ENCODE data around the gene C9orf85. TPM values are rescaled to one million over a fixed set of nuclear protein-coding genes. Genes with fewer than 3 reads are reported as not detected.

Gene C9orf85
- total and polyA plus RNA-seq, 2 experiments from 2014 or later = 12.2 to 20.3 TPM

GRCh38 chr9:71920456-71921189 is 9.2 kb downstream of the C9orf85 start:
- H3K36me3 ChIP-seq (replicated peaks; ENCODE audit: insufficient read depth, low read depth) = no peaks in the 10 kb centered on the region
- peaks cover 92% of the 10 kb centered on the region for H3K79me2 ChIP-seq
- no peak overlapping the region for H3K4me2 ChIP-seq
- no peaks in the 10 kb centered on the region for H3K27me3 ChIP-seq
- H3K4me1 ChIP-seq (ENCODE audit: insufficient read depth) = no peaks in the 10 kb centered on the region
- H4K20me1 ChIP-seq (ENCODE audit: insufficient read depth, poor library complexity, severe bottlenecking) = peaks cover 6% of the 10 kb centered on the region
- DNase-seq (ENCODE audit: low spot score) = no peak
- no peak overlapping the region for H2AFZ ChIP-seq
- H3K4me3 ChIP-seq = no peak overlapping the region
- TF ChIP-seq EZH2 (IDR thresholded peaks at IDR 0.05; ENCODE audit: borderline replicate concordance) = no peak
- TF ChIP-seq CTCF (IDR thresholded peaks at IDR 0.05; ENCODE audit: poor library complexity) = no peak
- H3K9me2 ChIP-seq (replicated peaks; ENCODE audit: insufficient read depth) = no peaks in the 10 kb centered on the region
- no peaks in the 10 kb centered on the region for H3K9me3 ChIP-seq (ENCODE audit: low read depth)
- 73% methylated on average over 1 of the region's 1 CpG for WGBS (ENCODE audit: low lambda C conversion rate, missing lambda C conversion rate)
- H3K27ac ChIP-seq = no peak overlapping the region

DNA sequence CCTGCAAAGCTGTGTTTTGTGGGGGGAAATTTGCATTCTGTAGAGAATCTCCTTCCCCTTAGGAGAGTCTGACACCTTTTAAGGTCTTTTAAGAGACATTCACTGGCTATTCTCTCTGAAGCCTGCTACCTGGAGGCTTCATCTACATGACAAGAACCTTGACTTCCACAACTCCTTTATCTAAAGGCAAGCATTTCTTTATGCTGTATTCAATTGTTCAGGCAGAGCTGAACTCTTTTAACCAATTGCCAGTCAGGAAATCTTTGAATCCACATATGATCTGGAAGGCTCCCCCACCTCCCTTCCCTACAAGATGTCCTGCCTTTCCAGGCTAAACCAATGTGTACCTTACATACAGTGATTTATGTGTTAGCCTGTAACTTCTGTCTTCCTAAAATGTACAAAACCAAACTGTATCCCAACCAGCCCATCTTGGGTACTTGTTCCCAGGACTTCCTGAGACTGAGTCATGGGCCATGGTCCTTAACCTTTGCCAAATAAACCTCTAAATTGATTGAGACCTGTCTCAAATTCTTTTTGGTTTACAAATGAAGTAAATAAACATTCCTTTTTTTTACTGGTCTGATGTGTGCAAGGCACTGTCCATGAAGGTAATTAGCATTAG is 9.9 kb downstream of the C9orf85 start:
- Histone ChIP-seq H3K36me3 (replicated peaks; ENCODE audit: insufficient read depth, low read depth) (no peaks in the 10 kb centered on the region), H3K27me3 (no peaks in the 10 kb centered on the region), H4K20me1 (ENCODE audit: insufficient read depth, poor library complexity, severe bottlenecking) (no peaks in the 10 kb centered on the region), H3K4me1 (ENCODE audit: insufficient read depth) (no peaks in the 10 kb centered on the region), H3K9me3 (ENCODE audit: low read depth) (no peaks in the 10 kb centered on the region), H2AFZ (no peak overlapping the region), H3K4me2 (no peak overlapping the region), H3K4me3 (no peak overlapping the region), H3K79me2 (peaks cover 90% of the 10 kb centered on the region), H3K9me2 (replicated peaks; ENCODE audit: insufficient read depth) (no peaks in the 10 kb centered on the region), H3K27ac (no peak overlapping the region)
- TF ChIP-seq EZH2 (IDR thresholded peaks at IDR 0.05; ENCODE audit: borderline replicate concordance) = no peak
- no peak for TF ChIP-seq CTCF (IDR thresholded peaks at IDR 0.05; ENCODE audit: poor library complexity)
- no peak for TF ChIP-seq EZH2phosphoT487 (IDR thresholded peaks at IDR 0.05; ENCODE audit: low read depth, severe bottlenecking, unreplicated experiment)
- no peak for DNase-seq (ENCODE audit: low spot score)

GRCh38 chr9:71924576-71924975 is 13.1 kb downstream of the C9orf85 start:
- H4K20me1 ChIP-seq (ENCODE audit: insufficient read depth, poor library complexity, severe bottlenecking) = no peaks in the 10 kb centered on the region
- H3K4me1 ChIP-seq (ENCODE audit: insufficient read depth) = peaks cover 4% of the 10 kb centered on the region
- H3K79me2 ChIP-seq = peaks cover 76% of the 10 kb centered on the region
- H3K27ac ChIP-seq = no peak overlapping the region
- no peak for DNase-seq (ENCODE audit: low spot score)
- H3K27me3 ChIP-seq = no peaks in the 10 kb centered on the region
- no peaks in the 10 kb centered on the region for H3K9me3 ChIP-seq (ENCODE audit: low read depth)
- H3K9me2 ChIP-seq (replicated peaks; ENCODE audit: insufficient read depth) = no peaks in the 10 kb centered on the region
- no peaks in the 10 kb centered on the region for H3K36me3 ChIP-seq (replicated peaks; ENCODE audit: insufficient read depth, low read depth)
- H3K4me2 ChIP-seq = no peak overlapping the region
- H3K4me3 ChIP-seq = no peak overlapping the region
- H2AFZ ChIP-seq = no peak overlapping the region
- TF ChIP-seq EZH2phosphoT487 (IDR thresholded peaks at IDR 0.05; ENCODE audit: low read depth, severe bottlenecking, unreplicated experiment) = no peak
- no peak for TF ChIP-seq EZH2 (IDR thresholded peaks at IDR 0.05; ENCODE audit: borderline replicate concordance)

DNA sequence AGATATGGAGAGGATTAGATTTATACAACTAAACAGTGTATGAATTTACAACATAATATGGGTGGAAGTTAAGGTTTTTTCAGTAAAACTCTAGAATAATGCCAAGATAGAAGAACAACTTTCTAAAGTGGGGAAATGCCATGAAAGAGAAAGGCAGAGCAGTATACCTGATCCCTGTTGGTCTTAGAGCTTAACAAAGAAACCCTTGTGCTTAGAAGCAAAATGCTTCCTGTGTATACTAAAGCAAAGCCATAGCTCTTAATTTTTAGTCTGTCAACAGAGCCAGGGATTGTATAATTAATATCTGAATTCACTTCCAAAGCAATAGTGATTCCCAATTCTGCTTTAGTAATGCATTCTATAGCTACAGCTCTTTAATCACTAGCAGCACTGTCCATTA is 14.4 kb downstream of the C9orf85 start:
- Histone ChIP-seq H3K79me2 (peaks cover 67% of the 10 kb centered on the region), H2AFZ (no peak overlapping the region), H3K9me3 (ENCODE audit: low read depth) (no peaks in the 10 kb centered on the region), H3K36me3 (replicated peaks; ENCODE audit: insufficient read depth, low read depth) (no peaks in the 10 kb centered on the region), H3K9me2 (replicated peaks; ENCODE audit: insufficient read depth) (no peaks in the 10 kb centered on the region), H3K4me3 (no peak overlapping the region), H3K4me1 (ENCODE audit: insufficient read depth) (peaks cover 16% of the 10 kb centered on the region), H3K27ac (no peak overlapping the region), H3K27me3 (no peaks in the 10 kb centered on the region), H3K4me2 (no peak overlapping the region), H4K20me1 (ENCODE audit: insufficient read depth, poor library complexity, severe bottlenecking) (no peaks in the 10 kb centered on the region)
- TF ChIP-seq EZH2 (IDR thresholded peaks at IDR 0.05; ENCODE audit: borderline replicate concordance) (no peak), CTCF (IDR thresholded peaks at IDR 0.05; ENCODE audit: poor library complexity) (no peak), EZH2phosphoT487 (IDR thresholded peaks at IDR 0.05; ENCODE audit: low read depth, severe bottlenecking, unreplicated experiment) (no peak)
- no peak for DNase-seq (ENCODE audit: low spot score)
